ENCODE measurements around the gene HIBADH.

GRCh38 chr7:27533652-27534081 is 129.0 kb downstream of the HIBADH start:
- TF ChIP-seq ZNF232 (CRISPR knock-in tag; IDR thresholded peaks at IDR 0.05) (no peak), ZNF444 (CRISPR knock-in tag; IDR thresholded peaks at IDR 0.05) (no peak), ZSCAN29 (IDR thresholded peaks at IDR 0.05) (no peak), DNMT1 (IDR thresholded peaks at IDR 0.05) (no peak), CTCF (IDR thresholded peaks at IDR 0.05 in 2 of 3, conservative IDR thresholded peaks at IDR 0.05 in 1 of 3; ENCODE audit: insufficient read depth in 2 of 3, low read depth in 1 of 3, low read length in 3 of 3) (no peak), EZH2 (IDR thresholded peaks at IDR 0.05; ENCODE audit: borderline replicate concordance, low read depth, low read length) (no peak), CEBPB (tag; IDR thresholded peaks at IDR 0.05) (no peak), ATF3 (IDR thresholded peaks at IDR 0.05) (no peak), ATF3 (CRISPR knock-in tag; conservative IDR thresholded peaks at IDR 0.05) (no peak), ZNF512 (tag; IDR thresholded peaks at IDR 0.05) (no peak), CHD2 (IDR thresholded peaks at IDR 0.05; ENCODE audit: low read depth, low read length) (no peak), SIN3A (IDR thresholded peaks at IDR 0.05; ENCODE audit: borderline replicate concordance in 2 of 2, control insufficient read depth in 1 of 2, low read depth in 2 of 2, low read length in 2 of 2) (no peak), ZBTB5 (IDR thresholded peaks at IDR 0.05) (no peak), TBP (optimal IDR thresholded peaks at IDR 0.05; ENCODE audit: low read depth, low read length) (no peak)
